GM19324 (cell line): ENCODE data around the gene NSMCE4A.
"Not testable (repeated sequence)": the region's sequence is repeated elsewhere in the genome, so short reads cannot be mapped to it uniquely, and the experiment has no call there.

Experiments
- ATAC-seq: cut with Tn5 transposase; IDR thresholded peaks from one replicate; pipeline ENCODE4 v1.9.1; 2021; ENCODE audit warnings: mild to moderate bottlenecking, moderate library complexity; ENCODE audit not compliant: unreplicated experiment, low FRiP score

Gene NSMCE4A

GRCh38 chr10:121942749-121943416 is 32.1 kb downstream of the NSMCE4A start:
- no peak for ATAC-seq

GRCh38 chr10:121941532-121941931 is 33.5 kb downstream of the NSMCE4A start:
- no peak for ATAC-seq

- ATAC-seq, result no peak
Measured at GRCh38 chr10:121936295-121936694, 38.7 kb downstream of the NSMCE4A start.

GRCh38 chr10:121935702-121936101 is 39.3 kb downstream of the NSMCE4A start:
- no peak for ATAC-seq

GRCh38 chr10:121930268-121931085 is 44.5 kb downstream of the NSMCE4A start:
- ATAC-seq, result not testable (repeated sequence)

- ATAC-seq, result not testable (repeated sequence)
Measured at GRCh38 chr10:121929585-121930267, 45.3 kb downstream of the NSMCE4A start.

- ATAC-seq, result peak; percentile 13
Measured at GRCh38 chr10:121928528-121928884, 46.5 kb downstream of the NSMCE4A start.

GRCh38 chr10:121927841-121928527 is 47.0 kb downstream of the NSMCE4A start, which contains the start of gene ATE1:
TSS of gene ATE1 (minus strand) at chr10:121928031. CDS start at chr10:121927949, 82 bp downstream.
- peak; percentile 87 for ATAC-seq

- ATAC-seq, result peak; percentile 57
Measured at GRCh38 chr10:121927318-121927840, 47.6 kb downstream of the NSMCE4A start.

GRCh38 chr10:121926671-121927317 is 48.2 kb downstream of the NSMCE4A start:
- peak; percentile 11 for ATAC-seq

GRCh38 chr10:121926157-121926556 is 48.9 kb downstream of the NSMCE4A start:
- ATAC-seq, result no peak

- no peak for ATAC-seq
Measured at GRCh38 chr10:121921238-121921931, 53.6 kb downstream of the NSMCE4A start.

GRCh38 chr10:121919666-121920065 is 55.4 kb downstream of the NSMCE4A start:
- ATAC-seq, result no peak

GRCh38 chr10:121918800-121919199 is 56.2 kb downstream of the NSMCE4A start:
- ATAC-seq, result not testable (repeated sequence)

GRCh38 chr10:121914661-121915060 is 60.4 kb downstream of the NSMCE4A start:
- no peak for ATAC-seq

- ATAC-seq, result no peak
Measured at GRCh38 chr10:121911421-121911697, 63.7 kb downstream of the NSMCE4A start.

- no peak for ATAC-seq
Measured at GRCh38 chr10:121910673-121911420, 64.2 kb downstream of the NSMCE4A start.
